Raji (cell line): Measurements from ENCODE around the gene RNF26.

Source experiments
- POLR2A ChIP-seq: IDR thresholded peaks from 2 replicates; pipeline ENCODE4 v1.6.1; 2011; ENCODE audit warnings: low read depth, low read length, control low read depth; ENCODE audit not compliant: insufficient read depth

RNF26 gene

GRCh38 chr11:119355091-119355843, 20.9 kb downstream of the RNF26 start:
- TF ChIP-seq POLR2A, result no peak

- TF ChIP-seq POLR2A, result no peak
Observed at GRCh38 chr11:119356349-119357031, 22.2 kb downstream of the RNF26 start.

- TF ChIP-seq POLR2A, result no peak
Observed at GRCh38 chr11:119357074-119357473, 22.7 kb downstream of the RNF26 start.

- TF ChIP-seq POLR2A, result no peak
Observed at GRCh38 chr11:119359365-119360214, 25.3 kb downstream of the RNF26 start.

GRCh38 chr11:119361056-119361787, 26.9 kb downstream of the RNF26 start:
- TF ChIP-seq POLR2A, result no peak

- TF ChIP-seq POLR2A, result no peak
Observed at GRCh38 chr11:119361941-119362725, 27.8 kb downstream of the RNF26 start.

GRCh38 chr11:119362741-119363080, 28.4 kb downstream of the RNF26 start:
- no peak for TF ChIP-seq POLR2A

- no peak for TF ChIP-seq POLR2A
Observed at GRCh38 chr11:119363081-119363850, 28.9 kb downstream of the RNF26 start.

GRCh38 chr11:119363851-119364590, 29.7 kb downstream of the RNF26 start:
- no peak for TF ChIP-seq POLR2A

GRCh38 chr11:119365071-119365591, 30.8 kb downstream of the RNF26 start:
- TF ChIP-seq POLR2A, result no peak

GRCh38 chr11:119366690-119367620, 32.6 kb downstream of the RNF26 start:
- TF ChIP-seq POLR2A, result no peak
